Measurements from ENCODE around the gene YES1. TPM values are rescaled to one million over a fixed set of nuclear protein-coding genes. Genes with fewer than 3 reads are reported as not detected.

YES1 gene
- total and polyA plus RNA-seq, 2 of the 13 experiments (the other 11 are each of a cell fraction or from before 2014, with no cell fraction given) = 17.2 to 70.8 TPM

DNA sequence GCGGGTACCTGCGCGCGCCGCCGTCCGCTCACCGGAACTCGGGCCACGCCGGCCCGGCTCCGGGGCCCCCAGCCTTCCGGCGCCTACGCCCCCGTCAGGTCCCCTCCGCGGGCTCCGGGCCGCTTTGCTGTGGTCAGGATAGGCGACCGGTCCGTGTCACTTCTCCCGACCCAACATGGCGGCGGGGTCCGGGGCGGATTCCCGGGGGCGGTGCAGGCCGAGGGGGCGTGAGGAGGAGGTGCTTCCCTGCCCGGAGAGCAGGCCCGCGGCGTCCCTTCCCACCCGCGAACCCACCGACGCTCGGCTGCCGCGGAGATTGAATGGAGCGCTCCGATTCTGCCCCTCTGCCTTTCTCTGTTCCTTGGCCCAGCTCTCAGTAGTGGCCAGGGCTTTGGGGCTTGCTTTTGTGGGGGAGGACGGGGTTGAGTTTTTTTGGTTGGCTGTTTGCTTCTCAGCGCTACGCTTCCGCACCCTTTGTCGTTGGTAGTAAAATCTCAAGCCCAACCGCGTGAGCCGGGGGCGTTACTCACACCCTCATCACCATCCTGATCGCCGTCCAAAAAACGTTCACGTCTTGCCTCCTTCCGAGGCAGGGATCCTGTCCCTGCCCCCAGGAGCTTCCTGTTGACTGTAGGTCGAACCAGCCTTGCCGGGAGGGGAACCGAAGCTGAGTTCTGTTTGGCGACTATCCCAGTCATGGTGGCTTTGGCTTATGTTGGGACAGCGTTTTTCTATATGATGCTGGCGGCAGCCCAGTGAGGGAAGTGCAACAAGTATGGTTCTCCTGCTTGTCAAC, 532 bp upstream of the YES1 start (continued):
- TF ChIP-seq, protein P1, sequence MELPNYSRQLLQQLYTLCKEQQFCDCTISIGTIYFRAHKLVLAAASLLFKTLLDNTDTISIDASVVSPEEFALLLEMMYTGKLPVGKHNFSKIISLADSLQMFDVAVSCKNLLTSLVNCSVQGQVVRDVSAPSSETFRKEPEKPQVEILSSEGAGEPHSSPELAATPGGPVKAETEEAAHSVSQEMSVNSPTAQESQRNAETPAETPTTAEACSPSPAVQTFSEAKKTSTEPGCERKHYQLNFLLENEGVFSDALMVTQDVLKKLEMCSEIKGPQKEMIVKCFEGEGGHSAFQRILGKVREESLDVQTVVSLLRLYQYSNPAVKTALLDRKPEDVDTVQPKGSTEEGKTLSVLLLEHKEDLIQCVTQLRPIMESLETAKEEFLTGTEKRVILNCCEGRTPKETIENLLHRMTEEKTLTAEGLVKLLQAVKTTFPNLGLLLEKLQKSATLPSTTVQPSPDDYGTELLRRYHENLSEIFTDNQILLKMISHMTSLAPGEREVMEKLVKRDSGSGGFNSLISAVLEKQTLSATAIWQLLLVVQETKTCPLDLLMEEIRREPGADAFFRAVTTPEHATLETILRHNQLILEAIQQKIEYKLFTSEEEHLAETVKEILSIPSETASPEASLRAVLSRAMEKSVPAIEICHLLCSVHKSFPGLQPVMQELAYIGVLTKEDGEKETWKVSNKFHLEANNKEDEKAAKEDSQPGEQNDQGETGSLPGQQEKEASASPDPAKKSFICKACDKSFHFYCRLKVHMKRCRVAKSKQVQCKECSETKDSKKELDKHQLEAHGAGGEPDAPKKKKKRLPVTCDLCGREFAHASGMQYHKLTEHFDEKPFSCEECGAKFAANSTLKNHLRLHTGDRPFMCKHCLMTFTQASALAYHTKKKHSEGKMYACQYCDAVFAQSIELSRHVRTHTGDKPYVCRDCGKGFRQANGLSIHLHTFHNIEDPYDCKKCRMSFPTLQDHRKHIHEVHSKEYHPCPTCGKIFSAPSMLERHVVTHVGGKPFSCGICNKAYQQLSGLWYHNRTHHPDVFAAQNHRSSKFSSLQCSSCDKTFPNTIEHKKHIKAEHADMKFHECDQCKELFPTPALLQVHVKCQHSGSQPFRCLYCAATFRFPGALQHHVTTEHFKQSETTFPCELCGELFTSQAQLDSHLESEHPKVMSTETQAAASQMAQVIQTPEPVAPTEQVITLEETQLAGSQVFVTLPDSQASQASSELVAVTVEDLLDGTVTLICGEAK (IDR thresholded peaks at IDR 0.05) = no peak
- TF ChIP-seq, protein P1 (CRISPR knock-in tag; IDR thresholded peaks at IDR 0.05) = no peak; the same call in 1 of the 2 replicates
- TF ChIP-seq RCOR2 (CRISPR knock-in tag; IDR thresholded peaks at IDR 0.05) = no peak
- TF ChIP-seq, protein P2, sequence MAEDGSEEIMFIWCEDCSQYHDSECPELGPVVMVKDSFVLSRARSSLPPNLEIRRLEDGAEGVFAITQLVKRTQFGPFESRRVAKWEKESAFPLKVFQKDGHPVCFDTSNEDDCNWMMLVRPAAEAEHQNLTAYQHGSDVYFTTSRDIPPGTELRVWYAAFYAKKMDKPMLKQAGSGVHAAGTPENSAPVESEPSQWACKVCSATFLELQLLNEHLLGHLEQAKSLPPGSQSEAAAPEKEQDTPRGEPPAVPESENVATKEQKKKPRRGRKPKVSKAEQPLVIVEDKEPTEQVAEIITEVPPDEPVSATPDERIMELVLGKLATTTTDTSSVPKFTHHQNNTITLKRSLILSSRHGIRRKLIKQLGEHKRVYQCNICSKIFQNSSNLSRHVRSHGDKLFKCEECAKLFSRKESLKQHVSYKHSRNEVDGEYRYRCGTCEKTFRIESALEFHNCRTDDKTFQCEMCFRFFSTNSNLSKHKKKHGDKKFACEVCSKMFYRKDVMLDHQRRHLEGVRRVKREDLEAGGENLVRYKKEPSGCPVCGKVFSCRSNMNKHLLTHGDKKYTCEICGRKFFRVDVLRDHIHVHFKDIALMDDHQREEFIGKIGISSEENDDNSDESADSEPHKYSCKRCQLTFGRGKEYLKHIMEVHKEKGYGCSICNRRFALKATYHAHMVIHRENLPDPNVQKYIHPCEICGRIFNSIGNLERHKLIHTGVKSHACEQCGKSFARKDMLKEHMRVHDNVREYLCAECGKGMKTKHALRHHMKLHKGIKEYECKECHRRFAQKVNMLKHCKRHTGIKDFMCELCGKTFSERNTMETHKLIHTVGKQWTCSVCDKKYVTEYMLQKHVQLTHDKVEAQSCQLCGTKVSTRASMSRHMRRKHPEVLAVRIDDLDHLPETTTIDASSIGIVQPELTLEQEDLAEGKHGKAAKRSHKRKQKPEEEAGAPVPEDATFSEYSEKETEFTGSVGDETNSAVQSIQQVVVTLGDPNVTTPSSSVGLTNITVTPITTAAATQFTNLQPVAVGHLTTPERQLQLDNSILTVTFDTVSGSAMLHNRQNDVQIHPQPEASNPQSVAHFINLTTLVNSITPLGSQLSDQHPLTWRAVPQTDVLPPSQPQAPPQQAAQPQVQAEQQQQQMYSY (CRISPR knock-in tag; IDR thresholded peaks at IDR 0.05) = 0 out of 2 replicates have a peak, but pooled peaks have one; percentile 38
- TF ChIP-seq ZNF782 (CRISPR knock-in tag; IDR thresholded peaks at IDR 0.05; ENCODE audit: borderline replicate concordance) = no peak; the same call in 1 of the 2 replicates
- TF ChIP-seq, protein P3, sequence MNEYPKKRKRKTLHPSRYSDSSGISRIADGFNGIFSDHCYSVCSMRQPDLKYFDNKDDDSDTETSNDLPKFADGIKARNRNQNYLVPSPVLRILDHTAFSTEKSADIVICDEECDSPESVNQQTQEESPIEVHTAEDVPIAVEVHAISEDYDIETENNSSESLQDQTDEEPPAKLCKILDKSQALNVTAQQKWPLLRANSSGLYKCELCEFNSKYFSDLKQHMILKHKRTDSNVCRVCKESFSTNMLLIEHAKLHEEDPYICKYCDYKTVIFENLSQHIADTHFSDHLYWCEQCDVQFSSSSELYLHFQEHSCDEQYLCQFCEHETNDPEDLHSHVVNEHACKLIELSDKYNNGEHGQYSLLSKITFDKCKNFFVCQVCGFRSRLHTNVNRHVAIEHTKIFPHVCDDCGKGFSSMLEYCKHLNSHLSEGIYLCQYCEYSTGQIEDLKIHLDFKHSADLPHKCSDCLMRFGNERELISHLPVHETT (CRISPR knock-in tag; conservative IDR thresholded peaks at IDR 0.05) = peak; percentile 93
- TF ChIP-seq CCAR2 (optimal IDR thresholded peaks at IDR 0.05; ENCODE audit: low read depth, low read length) = no peak
- no peak for TF ChIP-seq ZSCAN9 (CRISPR knock-in tag; IDR thresholded peaks at IDR 0.05; ENCODE audit: borderline replicate concordance)
- TF ChIP-seq, protein P4, sequence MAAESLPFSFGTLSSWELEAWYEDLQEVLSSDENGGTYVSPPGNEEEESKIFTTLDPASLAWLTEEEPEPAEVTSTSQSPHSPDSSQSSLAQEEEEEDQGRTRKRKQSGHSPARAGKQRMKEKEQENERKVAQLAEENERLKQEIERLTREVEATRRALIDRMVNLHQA (CRISPR knock-in tag; IDR thresholded peaks at IDR 0.05) = no peak
- TF ChIP-seq, protein P5, sequence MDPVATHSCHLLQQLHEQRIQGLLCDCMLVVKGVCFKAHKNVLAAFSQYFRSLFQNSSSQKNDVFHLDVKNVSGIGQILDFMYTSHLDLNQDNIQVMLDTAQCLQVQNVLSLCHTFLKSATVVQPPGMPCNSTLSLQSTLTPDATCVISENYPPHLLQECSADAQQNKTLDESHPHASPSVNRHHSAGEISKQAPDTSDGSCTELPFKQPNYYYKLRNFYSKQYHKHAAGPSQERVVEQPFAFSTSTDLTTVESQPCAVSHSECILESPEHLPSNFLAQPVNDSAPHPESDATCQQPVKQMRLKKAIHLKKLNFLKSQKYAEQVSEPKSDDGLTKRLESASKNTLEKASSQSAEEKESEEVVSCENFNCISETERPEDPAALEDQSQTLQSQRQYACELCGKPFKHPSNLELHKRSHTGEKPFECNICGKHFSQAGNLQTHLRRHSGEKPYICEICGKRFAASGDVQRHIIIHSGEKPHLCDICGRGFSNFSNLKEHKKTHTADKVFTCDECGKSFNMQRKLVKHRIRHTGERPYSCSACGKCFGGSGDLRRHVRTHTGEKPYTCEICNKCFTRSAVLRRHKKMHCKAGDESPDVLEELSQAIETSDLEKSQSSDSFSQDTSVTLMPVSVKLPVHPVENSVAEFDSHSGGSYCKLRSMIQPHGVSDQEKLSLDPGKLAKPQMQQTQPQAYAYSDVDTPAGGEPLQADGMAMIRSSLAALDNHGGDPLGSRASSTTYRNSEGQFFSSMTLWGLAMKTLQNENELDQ (CRISPR knock-in tag; IDR thresholded peaks at IDR 0.05; ENCODE audit: borderline replicate concordance) = no peak
- peak; percentile 34; the same call in 1 of the 2 replicates for TF ChIP-seq HCFC1 (IDR thresholded peaks at IDR 0.05; ENCODE audit: low read depth, low read length)

All from HepG2 (cell line).